WTC11 (cell line): Measurements from ENCODE around the gene ENKUR. TPM values are rescaled to one million over a fixed set of nuclear protein-coding genes. Genes with fewer than 3 reads are reported as not detected.

Experiments
- ATAC-seq: fragments of 200-7000 bp; cut with Tn5 transposase; 2 replicates; pipeline ENCODE4 v1.10.0; 2021; ENCODE audit warnings: mild to moderate bottlenecking, moderate library complexity
- CTCF ChIA-PET: fragments of 300-600 bp; sonication (Branson Sonifier 250); formaldehyde crosslinking; loops from one replicate; lab custom pipeline; 2021; ENCODE audit warnings: antibody characterized with exemption; lab: Charles Lee
- POLR2A ChIA-PET: fragments of 350-600 bp; sonication (Branson Sonifier 250); formaldehyde crosslinking; loops from one replicate; lab custom pipeline; 2021; ENCODE audit warnings: antibody characterized with exemption; lab: Charles Lee
- DNase-seq: peaks from one replicate; pipeline ENCODE4 v3.0.0; 2021; ENCODE audit warnings: low spot score
- H3K27ac Mint-ChIP-seq: 2 replicates; pipeline ENCODE4 v1.8.0; 2021; ENCODE audit warnings: mixed read lengths
- H3K27me3 Mint-ChIP-seq: 2 replicates; pipeline ENCODE4 v1.8.0; 2021; ENCODE audit warnings: low read depth, mild to moderate bottlenecking, moderate library complexity, mixed read lengths
- H3K36me3 Mint-ChIP-seq: 2 replicates; pipeline ENCODE4 v1.8.0; 2021; ENCODE audit warnings: mixed read lengths
- H3K4me1 Mint-ChIP-seq: 2 replicates; pipeline ENCODE4 v1.8.0; 2022; ENCODE audit warnings: mixed read lengths
- H3K4me3 Mint-ChIP-seq: 2 replicates; pipeline ENCODE4 v1.8.0; 2021; ENCODE audit warnings: mild to moderate bottlenecking, moderate library complexity, mixed read lengths
- H3K9me3 Mint-ChIP-seq: 2 replicates; pipeline ENCODE4 v1.8.0; 2021; ENCODE audit warnings: mixed read lengths
- ATF1 ChIP-seq: sonication (generic); formaldehyde crosslinking; IDR thresholded peaks from 2 replicates; pipeline ENCODE4 v1.8.1; 2023; ENCODE audit warnings: mild to moderate bottlenecking, moderate library complexity, missing genetic modification reagents
- ESRRA ChIP-seq: sonication (generic); formaldehyde crosslinking; IDR thresholded peaks from 2 replicates; pipeline ENCODE4 v1.8.1; 2022; ENCODE audit warnings: mild to moderate bottlenecking, missing genetic modification reagents, borderline replicate concordance
- NFYB ChIP-seq: sonication (generic); formaldehyde crosslinking; conservative IDR thresholded peaks from 2 replicates; pipeline ENCODE4 v1.8.0; 2022; ENCODE audit warnings: low read depth, missing genetic modification reagents
- NR3C1 ChIP-seq: sonication (generic); formaldehyde crosslinking; conservative IDR thresholded peaks from 2 replicates; pipeline ENCODE4 v1.8.1; 2023; ENCODE audit warnings: low read depth, mild to moderate bottlenecking, missing genetic modification reagents
- RORB ChIP-seq: fragments of 250-450 bp; sonication (Bioruptor Pico); IDR thresholded peaks from 2 replicates; pipeline ENCODE4 v1.9.0; 2021; ENCODE audit warnings: mild to moderate bottlenecking
- SMAD3 ChIP-seq: sonication (generic); formaldehyde crosslinking; IDR thresholded peaks from 2 replicates; pipeline ENCODE4 v1.8.0; 2022; ENCODE audit warnings: missing genetic modification reagents, mild to moderate bottlenecking, borderline replicate concordance
- SP1 ChIP-seq: sonication (generic); formaldehyde crosslinking; conservative IDR thresholded peaks from 2 replicates; pipeline ENCODE4 v1.8.1; 2022; ENCODE audit warnings: missing genetic modification reagents
- TEAD1 ChIP-seq: sonication (generic); formaldehyde crosslinking; IDR thresholded peaks from 2 replicates; pipeline ENCODE4 v1.8.0; 2022; ENCODE audit warnings: mild to moderate bottlenecking, missing genetic modification reagents
- ZMAT4 ChIP-seq: fragments of 250-450 bp; sonication (Bioruptor Pico); IDR thresholded peaks from 2 replicates; pipeline ENCODE4 v1.9.0; 2021; ENCODE audit warnings: mild to moderate bottlenecking
- ZNF232 ChIP-seq: sonication (generic); formaldehyde crosslinking; IDR thresholded peaks from 2 replicates; pipeline ENCODE4 v1.8.0; 2022; ENCODE audit warnings: mild to moderate bottlenecking, missing genetic modification reagents
- ZNF317 ChIP-seq: sonication (generic); formaldehyde crosslinking; IDR thresholded peaks from 2 replicates; pipeline ENCODE4 v1.8.1; 2023; ENCODE audit warnings: low read depth, mild to moderate bottlenecking, moderate library complexity, missing genetic modification reagents, borderline replicate concordance
- ZNF396 ChIP-seq: fragments of 250-450 bp; sonication (Bioruptor Pico); IDR thresholded peaks from 2 replicates; pipeline ENCODE4 v1.8.0; 2021; ENCODE audit warnings: mild to moderate bottlenecking, moderate library complexity, borderline replicate concordance
- total RNA-seq: library from RNA; stranded (reverse); gene quantifications from 3 replicates; pipeline ENCODE4 v1.2.3, GENCODE V29; 2021
- TF ChIP-seq, protein P1 (sequence below): fragments of 250-450 bp; sonication (Bioruptor Pico); IDR thresholded peaks from 2 replicates; pipeline ENCODE4 v2.1.2; 2022; ENCODE audit warnings: mild to moderate bottlenecking, moderate library complexity
- TF ChIP-seq, protein P2 (sequence below): fragments of 200-600 bp; IDR thresholded peaks from 2 replicates; pipeline ENCODE4 v1.8.0; 2022; ENCODE audit warnings: antibody characterized with exemption
- TF ChIP-seq, protein P3 (sequence below): sonication (generic); formaldehyde crosslinking; IDR thresholded peaks from 2 replicates; pipeline ENCODE4 v1.8.1; 2022; ENCODE audit warnings: mild to moderate bottlenecking, missing genetic modification reagents, moderate library complexity, borderline replicate concordance
- TF ChIP-seq, protein P4 (sequence below): sonication (generic); formaldehyde crosslinking; IDR thresholded peaks from 2 replicates; pipeline ENCODE4 v1.8.1; 2023; ENCODE audit warnings: mild to moderate bottlenecking, missing genetic modification reagents, moderate library complexity
- TF ChIP-seq, protein P5 (sequence below): fragments of 250-450 bp; sonication (Bioruptor Pico); conservative IDR thresholded peaks from 2 replicates; pipeline ENCODE4 v1.9.0; 2021; ENCODE audit warnings: mild to moderate bottlenecking
- TF ChIP-seq, protein P6 (sequence below): sonication (generic); formaldehyde crosslinking; IDR thresholded peaks from 2 replicates; pipeline ENCODE4 v1.8.0; 2022; ENCODE audit warnings: missing genetic modification reagents
- TF ChIP-seq, protein P7 (sequence below): sonication (generic); formaldehyde crosslinking; IDR thresholded peaks from 2 replicates; pipeline ENCODE4 v1.8.1; 2023; ENCODE audit warnings: mild to moderate bottlenecking, moderate library complexity, missing genetic modification reagents

ENKUR gene
- total RNA-seq, 1 experiment from 2014 or later = not detected

DNA sequence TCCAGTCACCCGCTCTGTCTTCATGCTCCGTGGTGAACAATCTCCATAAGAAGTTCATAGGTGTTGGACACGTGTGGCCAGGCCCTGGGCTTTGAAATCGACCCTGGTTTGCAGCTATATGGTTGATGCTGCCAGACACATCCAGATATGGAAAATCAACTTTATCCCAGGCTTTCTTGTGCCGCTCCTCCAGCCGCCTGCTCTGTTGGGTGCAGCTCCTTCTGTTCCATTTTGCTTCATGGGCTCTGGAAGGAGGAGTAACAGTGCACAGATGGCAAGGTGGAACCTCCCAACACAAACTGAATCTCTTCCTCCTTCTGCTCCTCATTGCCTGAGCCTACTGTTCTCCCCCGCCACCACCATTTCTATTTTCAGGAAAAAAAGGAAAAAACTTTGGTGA, 45.2 kb upstream of the ENKUR start:
- TF ChIP-seq, protein P1, sequence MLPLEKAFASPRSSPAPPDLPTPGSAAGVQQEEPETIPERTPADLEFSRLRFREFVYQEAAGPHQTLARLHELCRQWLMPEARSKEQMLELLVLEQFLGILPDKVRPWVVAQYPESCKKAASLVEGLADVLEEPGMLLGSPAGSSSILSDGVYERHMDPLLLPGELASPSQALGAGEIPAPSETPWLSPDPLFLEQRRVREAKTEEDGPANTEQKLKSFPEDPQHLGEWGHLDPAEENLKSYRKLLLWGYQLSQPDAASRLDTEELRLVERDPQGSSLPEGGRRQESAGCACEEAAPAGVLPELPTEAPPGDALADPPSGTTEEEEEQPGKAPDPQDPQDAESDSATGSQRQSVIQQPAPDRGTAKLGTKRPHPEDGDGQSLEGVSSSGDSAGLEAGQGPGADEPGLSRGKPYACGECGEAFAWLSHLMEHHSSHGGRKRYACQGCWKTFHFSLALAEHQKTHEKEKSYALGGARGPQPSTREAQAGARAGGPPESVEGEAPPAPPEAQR = no peak
- TF ChIP-seq, all 79 proteins: peak for 0
- Mint-ChIP-seq H3K36me3 (no peaks in the 10 kb centered on the region), H3K27ac (no peak overlapping the region), H3K4me1 (peaks cover 8% of the 10 kb centered on the region), H3K4me3 (no peak overlapping the region), H3K27me3 (peaks cover 28% of the 10 kb centered on the region), H3K9me3 (no peaks in the 10 kb centered on the region)
- ATAC-seq (no peak), DNase-seq (no peak)
- POLR2A ChIA-PET = no interaction called here
- CTCF ChIA-PET = interaction anchor here (0.5 kb wide), 1 partner anchor 1117 kb away, joined by 3 read pairs; no protein-coding TSS in a partner anchor

GRCh38 chr10:25059990-25060389, 44.0 kb upstream of the ENKUR start:
- no peak for TF ChIP-seq ZNF396
- TF ChIP-seq ATF1 (CRISPR knock-in tag) = no peak
- TF ChIP-seq, protein P2, sequence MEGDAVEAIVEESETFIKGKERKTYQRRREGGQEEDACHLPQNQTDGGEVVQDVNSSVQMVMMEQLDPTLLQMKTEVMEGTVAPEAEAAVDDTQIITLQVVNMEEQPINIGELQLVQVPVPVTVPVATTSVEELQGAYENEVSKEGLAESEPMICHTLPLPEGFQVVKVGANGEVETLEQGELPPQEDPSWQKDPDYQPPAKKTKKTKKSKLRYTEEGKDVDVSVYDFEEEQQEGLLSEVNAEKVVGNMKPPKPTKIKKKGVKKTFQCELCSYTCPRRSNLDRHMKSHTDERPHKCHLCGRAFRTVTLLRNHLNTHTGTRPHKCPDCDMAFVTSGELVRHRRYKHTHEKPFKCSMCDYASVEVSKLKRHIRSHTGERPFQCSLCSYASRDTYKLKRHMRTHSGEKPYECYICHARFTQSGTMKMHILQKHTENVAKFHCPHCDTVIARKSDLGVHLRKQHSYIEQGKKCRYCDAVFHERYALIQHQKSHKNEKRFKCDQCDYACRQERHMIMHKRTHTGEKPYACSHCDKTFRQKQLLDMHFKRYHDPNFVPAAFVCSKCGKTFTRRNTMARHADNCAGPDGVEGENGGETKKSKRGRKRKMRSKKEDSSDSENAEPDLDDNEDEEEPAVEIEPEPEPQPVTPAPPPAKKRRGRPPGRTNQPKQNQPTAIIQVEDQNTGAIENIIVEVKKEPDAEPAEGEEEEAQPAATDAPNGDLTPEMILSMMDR = no peak
- TF ChIP-seq RORB (CRISPR knock-in tag) = no peak
- no peak for TF ChIP-seq TEAD1 (CRISPR knock-in tag)
- TF ChIP-seq, protein P3, sequence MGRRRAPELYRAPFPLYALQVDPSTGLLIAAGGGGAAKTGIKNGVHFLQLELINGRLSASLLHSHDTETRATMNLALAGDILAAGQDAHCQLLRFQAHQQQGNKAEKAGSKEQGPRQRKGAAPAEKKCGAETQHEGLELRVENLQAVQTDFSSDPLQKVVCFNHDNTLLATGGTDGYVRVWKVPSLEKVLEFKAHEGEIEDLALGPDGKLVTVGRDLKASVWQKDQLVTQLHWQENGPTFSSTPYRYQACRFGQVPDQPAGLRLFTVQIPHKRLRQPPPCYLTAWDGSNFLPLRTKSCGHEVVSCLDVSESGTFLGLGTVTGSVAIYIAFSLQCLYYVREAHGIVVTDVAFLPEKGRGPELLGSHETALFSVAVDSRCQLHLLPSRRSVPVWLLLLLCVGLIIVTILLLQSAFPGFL (CRISPR knock-in tag) = no peak
- no peak for TF ChIP-seq ZNF317 (CRISPR knock-in tag)
- no peak for TF ChIP-seq ZMAT4 (CRISPR knock-in tag)
- TF ChIP-seq, protein P4, sequence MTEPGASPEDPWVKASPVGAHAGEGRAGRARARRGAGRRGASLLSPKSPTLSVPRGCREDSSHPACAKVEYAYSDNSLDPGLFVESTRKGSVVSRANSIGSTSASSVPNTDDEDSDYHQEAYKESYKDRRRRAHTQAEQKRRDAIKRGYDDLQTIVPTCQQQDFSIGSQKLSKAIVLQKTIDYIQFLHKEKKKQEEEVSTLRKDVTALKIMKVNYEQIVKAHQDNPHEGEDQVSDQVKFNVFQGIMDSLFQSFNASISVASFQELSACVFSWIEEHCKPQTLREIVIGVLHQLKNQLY (CRISPR knock-in tag) = no peak
- TF ChIP-seq SP1 (CRISPR knock-in tag) = no peak
- Mint-ChIP-seq H3K27ac (no peak overlapping the region), H3K4me1 (peaks cover 6% of the 10 kb centered on the region)

DNA sequence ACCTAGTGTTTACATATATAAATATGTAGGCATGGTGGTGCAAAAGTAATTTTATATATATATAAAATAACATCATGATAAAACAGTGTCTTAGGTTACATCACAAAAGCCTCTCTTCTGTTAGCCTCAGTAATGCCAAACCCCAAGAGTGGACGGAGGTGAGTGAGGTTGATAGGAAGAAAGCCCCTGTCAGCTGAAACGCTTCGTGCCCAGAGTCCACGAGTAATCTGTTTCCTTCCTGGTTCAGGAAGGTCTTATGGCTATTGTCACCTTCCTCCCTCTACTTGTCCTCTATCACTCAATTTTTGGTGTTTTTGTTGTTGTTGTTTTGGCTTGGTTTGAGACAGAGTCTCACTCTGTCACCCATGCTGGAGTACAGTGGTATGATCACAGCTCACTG, 41.9 kb upstream of the ENKUR start:
- Mint-ChIP-seq H3K36me3 (no peaks in the 10 kb centered on the region), H3K27ac (no peak overlapping the region), H3K4me3 (no peak overlapping the region), H3K9me3 (no peaks in the 10 kb centered on the region), H3K4me1 (peaks cover 8% of the 10 kb centered on the region), H3K27me3 (peaks cover 3% of the 10 kb centered on the region; the same call in 1 of the 2 replicates)
- no peak for DNase-seq
- ATAC-seq = no peak
- ChIA-PET POLR2A (no interaction called here), CTCF (no interaction called here)
- TF ChIP-seq, protein P5, sequence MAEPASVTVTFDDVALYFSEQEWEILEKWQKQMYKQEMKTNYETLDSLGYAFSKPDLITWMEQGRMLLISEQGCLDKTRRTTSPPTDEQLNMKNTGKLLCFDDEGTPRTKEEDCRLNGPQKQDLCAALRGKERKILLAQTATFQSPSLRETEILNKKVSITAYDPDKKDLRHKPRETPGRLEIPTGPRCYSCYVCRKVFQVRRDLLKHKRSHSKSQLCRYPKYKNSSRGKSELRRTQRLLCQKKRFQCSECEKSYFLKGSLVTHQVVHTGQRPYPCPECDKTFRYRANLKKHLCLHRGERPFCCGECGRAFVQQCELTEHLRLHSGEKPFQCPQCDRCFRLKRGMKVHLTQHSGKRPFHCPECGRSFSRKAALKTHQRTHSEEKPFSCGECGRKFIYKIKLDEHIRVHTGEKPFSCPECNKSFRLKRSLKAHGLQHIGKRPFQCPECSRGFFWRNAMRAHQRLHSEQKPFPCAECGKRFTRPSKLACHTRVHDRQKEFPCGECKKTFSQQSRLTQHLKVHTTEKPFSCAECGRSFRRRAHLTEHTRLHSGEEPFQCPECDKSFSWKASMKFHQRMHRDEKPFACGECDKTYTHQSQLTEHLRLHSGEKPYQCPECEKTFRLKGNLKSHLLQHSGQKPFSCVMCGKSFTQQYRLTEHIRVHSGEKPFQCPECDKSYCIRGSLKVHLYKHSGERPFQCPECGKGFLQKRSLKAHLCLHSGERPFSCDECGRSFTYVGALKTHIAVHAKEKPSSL (CRISPR knock-in tag) = no peak
- TF ChIP-seq SMAD3 (no peak), ESRRA (CRISPR knock-in tag) (no peak), RORB (CRISPR knock-in tag) (no peak), NR3C1 (CRISPR knock-in tag) (no peak), ATF1 (CRISPR knock-in tag) (no peak), NFYB (no peak), ZNF232 (CRISPR knock-in tag) (no peak)
- TF ChIP-seq, protein P6, sequence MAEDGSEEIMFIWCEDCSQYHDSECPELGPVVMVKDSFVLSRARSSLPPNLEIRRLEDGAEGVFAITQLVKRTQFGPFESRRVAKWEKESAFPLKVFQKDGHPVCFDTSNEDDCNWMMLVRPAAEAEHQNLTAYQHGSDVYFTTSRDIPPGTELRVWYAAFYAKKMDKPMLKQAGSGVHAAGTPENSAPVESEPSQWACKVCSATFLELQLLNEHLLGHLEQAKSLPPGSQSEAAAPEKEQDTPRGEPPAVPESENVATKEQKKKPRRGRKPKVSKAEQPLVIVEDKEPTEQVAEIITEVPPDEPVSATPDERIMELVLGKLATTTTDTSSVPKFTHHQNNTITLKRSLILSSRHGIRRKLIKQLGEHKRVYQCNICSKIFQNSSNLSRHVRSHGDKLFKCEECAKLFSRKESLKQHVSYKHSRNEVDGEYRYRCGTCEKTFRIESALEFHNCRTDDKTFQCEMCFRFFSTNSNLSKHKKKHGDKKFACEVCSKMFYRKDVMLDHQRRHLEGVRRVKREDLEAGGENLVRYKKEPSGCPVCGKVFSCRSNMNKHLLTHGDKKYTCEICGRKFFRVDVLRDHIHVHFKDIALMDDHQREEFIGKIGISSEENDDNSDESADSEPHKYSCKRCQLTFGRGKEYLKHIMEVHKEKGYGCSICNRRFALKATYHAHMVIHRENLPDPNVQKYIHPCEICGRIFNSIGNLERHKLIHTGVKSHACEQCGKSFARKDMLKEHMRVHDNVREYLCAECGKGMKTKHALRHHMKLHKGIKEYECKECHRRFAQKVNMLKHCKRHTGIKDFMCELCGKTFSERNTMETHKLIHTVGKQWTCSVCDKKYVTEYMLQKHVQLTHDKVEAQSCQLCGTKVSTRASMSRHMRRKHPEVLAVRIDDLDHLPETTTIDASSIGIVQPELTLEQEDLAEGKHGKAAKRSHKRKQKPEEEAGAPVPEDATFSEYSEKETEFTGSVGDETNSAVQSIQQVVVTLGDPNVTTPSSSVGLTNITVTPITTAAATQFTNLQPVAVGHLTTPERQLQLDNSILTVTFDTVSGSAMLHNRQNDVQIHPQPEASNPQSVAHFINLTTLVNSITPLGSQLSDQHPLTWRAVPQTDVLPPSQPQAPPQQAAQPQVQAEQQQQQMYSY (CRISPR knock-in tag) = no peak
- TF ChIP-seq, protein P7, sequence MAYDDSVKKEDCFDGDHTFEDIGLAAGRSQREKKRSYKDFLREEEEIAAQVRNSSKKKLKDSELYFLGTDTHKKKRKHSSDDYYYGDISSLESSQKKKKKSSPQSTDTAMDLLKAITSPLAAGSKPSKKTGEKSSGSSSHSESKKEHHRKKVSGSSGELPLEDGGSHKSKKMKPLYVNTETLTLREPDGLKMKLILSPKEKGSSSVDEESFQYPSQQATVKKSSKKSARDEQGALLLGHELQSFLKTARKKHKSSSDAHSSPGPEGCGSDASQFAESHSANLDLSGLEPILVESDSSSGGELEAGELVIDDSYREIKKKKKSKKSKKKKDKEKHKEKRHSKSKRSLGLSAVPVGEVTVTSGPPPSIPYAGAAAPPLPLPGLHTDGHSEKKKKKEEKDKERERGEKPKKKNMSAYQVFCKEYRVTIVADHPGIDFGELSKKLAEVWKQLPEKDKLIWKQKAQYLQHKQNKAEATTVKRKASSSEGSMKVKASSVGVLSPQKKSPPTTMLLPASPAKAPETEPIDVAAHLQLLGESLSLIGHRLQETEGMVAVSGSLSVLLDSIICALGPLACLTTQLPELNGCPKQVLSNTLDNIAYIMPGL = no peak

More at GRCh38 chr10:25059990-25060389, 44.0 kb upstream of the ENKUR start:
- ATAC-seq = no peak
- H3K27me3 Mint-ChIP-seq = peaks cover 17% of the 10 kb centered on the region
- no peak for DNase-seq
- no peaks in the 10 kb centered on the region for H3K9me3 Mint-ChIP-seq
- ChIA-PET POLR2A (no interaction called here), CTCF (no interaction called here)
- no peak overlapping the region for H3K4me3 Mint-ChIP-seq
- no peaks in the 10 kb centered on the region for H3K36me3 Mint-ChIP-seq
